Measurements from ENCODE around the gene KIAA0040.

- TF ChIP-seq POLR2A (IDR thresholded peaks at IDR 0.05) (no peak), CTCF (IDR thresholded peaks at IDR 0.05) (no peak)
Measured at GRCh38 chr1:175163702-175164101, 28.9 kb downstream of the KIAA0040 start.
